Endothelial cell of umbilical vein (primary cell): ENCODE data around the gene EDC4.

Source experiments
- EZH2 ChIP-seq: IDR thresholded peaks from 2 replicates; pipeline ENCODE4 v1.6.1; 2012; ENCODE audit warnings: borderline replicate concordance, low read depth, mild to moderate bottlenecking, moderate library complexity, low read length, inconsistent platforms; ENCODE audit not compliant: severe bottlenecking
- POLR2A ChIP-seq: IDR thresholded peaks from 2 replicates; pipeline ENCODE4 v1.6.1; 2012; ENCODE audit warnings: low read depth, mild to moderate bottlenecking, control low read depth, low read length
- TF ChIP-seq, protein P1 (sequence below), 2 donors: IDR thresholded peaks; 1 replicate in 1 of 2; 2 replicates in 1 of 2; pipeline ENCODE4 v1.5.1; 2011; ENCODE audit warnings: low read length in 2 of 2, mild to moderate bottlenecking in 2 of 2, moderate library complexity in 2 of 2, control low read depth in 1 of 2, inconsistent platforms in 1 of 2, low read depth in 1 of 2; ENCODE audit not compliant: insufficient read depth in 1 of 2; ENCODE audit errors: extremely low read depth in 1 of 2

DNA sequence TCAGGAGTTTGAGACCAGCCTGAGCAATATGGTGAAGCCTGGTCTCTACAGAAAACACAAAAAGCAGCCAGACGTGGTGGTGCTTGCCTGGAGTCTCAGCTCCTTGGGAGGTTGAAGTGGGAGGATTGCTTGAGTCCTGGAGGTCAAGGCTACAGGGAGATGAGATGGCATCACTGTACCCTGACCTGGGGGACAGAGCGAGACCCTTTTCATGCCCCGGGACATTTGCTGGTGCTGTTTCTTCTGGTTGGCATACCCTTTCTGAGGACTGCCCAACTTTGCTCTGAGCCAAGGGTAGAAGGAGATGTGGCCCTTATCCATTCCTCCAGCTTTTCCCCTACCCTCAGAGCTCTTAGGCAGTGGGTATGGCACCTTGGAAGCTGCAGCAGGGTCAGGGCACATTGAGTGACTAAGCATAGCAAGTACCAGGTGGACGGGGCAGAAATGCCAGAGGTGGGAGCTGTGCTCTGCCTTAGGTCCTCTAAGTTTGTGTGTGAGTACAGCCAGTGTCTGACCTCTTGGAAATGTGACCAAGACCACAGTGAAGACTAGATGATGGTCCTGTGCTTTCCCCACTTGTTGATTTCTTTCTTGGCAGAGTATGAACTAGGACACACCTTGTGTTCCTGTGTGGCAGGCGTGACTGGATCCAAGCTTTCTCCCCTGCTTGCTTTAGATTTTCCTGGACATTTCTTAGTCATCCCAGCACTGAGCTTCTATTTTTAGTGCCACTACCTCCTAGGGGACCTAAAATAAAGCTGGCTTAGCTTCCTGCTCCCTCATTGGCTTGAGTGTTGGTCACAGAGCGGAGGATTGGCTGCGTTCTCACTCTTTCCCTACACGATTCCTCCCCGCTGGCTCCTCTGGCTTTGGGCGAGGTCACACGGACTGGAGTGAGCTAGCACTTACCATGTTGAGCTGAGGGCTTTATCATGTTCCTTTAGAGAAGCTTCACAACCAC lies 9.9 kb upstream of the EDC4 start:
- TF ChIP-seq POLR2A (no peak), EZH2 (no peak)
- TF ChIP-seq, protein P1, sequence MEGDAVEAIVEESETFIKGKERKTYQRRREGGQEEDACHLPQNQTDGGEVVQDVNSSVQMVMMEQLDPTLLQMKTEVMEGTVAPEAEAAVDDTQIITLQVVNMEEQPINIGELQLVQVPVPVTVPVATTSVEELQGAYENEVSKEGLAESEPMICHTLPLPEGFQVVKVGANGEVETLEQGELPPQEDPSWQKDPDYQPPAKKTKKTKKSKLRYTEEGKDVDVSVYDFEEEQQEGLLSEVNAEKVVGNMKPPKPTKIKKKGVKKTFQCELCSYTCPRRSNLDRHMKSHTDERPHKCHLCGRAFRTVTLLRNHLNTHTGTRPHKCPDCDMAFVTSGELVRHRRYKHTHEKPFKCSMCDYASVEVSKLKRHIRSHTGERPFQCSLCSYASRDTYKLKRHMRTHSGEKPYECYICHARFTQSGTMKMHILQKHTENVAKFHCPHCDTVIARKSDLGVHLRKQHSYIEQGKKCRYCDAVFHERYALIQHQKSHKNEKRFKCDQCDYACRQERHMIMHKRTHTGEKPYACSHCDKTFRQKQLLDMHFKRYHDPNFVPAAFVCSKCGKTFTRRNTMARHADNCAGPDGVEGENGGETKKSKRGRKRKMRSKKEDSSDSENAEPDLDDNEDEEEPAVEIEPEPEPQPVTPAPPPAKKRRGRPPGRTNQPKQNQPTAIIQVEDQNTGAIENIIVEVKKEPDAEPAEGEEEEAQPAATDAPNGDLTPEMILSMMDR (IDR thresholded peaks at IDR 0.05; ENCODE audit: extremely low read depth in 1 of 2, insufficient read depth in 1 of 2, low read depth in 1 of 2, low read length in 2 of 2): no peak
